A549 (cell line): ENCODE data around the gene ZBTB20. TPM values are rescaled to one million over a fixed set of nuclear protein-coding genes. Genes with fewer than 3 reads are reported as not detected.

Experiments used
- ATAC-seq, 2 experiments: fragments of 200-7000 bp in 1 of 2; fragments of >200 bp in 1 of 2; cut with Nextera tagmentation in 1 of 2; cut with Tn5 transposase in 1 of 2; 3 replicates each; pipeline versions ENCODE4 v1.8.0 to v1.9.1; 2018 to 2020; ENCODE audit warnings: mild to moderate bottlenecking in 1 of 2, moderate library complexity in 1 of 2
- CTCF ChIA-PET: fragments of 300-600 bp; sonication (Branson Sonifier 250); formaldehyde crosslinking; extraction: SDS; loops from one replicate; lab custom pipeline; 2021; ENCODE audit warnings: antibody characterized with exemption, inconsistent platforms; lab: Yijun Ruan, JAX
- POLR2A ChIA-PET: fragments of 350-600 bp; formaldehyde crosslinking; extraction: SDS; loops from one replicate; lab custom pipeline; 2021; ENCODE audit warnings: antibody characterized with exemption, inconsistent platforms; lab: Yijun Ruan, JAX
- DNase-seq, 2 experiments: peaks; one replicate each; pipeline versions ENCODE4 v3.0.0 to v3.0.0-alpha.2; 2011 to 2016; ENCODE audit warnings: low read depth in 1 of 2, low spot score in 1 of 2
- FAIRE-seq: peaks from 2 replicates; lab custom pipeline; 2011; peaks lifted over from hg19 to GRCh38; lab: Jason Lieb, UNC
- H3K27ac ChIP-seq, 2 experiments: fragments of >200 bp; sonication (Bioruptor Twin); formaldehyde crosslinking; 3 replicates each; pipeline ENCODE4 v1.5.1; 2016 to 2017
- H3K4me1 ChIP-seq: fragments of >200 bp; sonication (Bioruptor Twin); formaldehyde crosslinking; 3 replicates; pipeline ENCODE4 v1.6.1; 2016
- H3K4me2 ChIP-seq: fragments of >200 bp; sonication (Bioruptor Twin); formaldehyde crosslinking; 3 replicates; pipeline ENCODE4 v1.6.1; 2016
- H3K4me3 ChIP-seq: fragments of >200 bp; sonication (Bioruptor Twin); formaldehyde crosslinking; 3 replicates; pipeline ENCODE4 v1.5.1; 2016
- H3K9me3 ChIP-seq: fragments of >200 bp; sonication (Bioruptor Twin); formaldehyde crosslinking; 3 replicates; pipeline ENCODE4 v1.6.1; 2016
- CBX2 ChIP-seq: fragments of 200-600 bp; sonication (generic); IDR thresholded peaks from 2 replicates; pipeline ENCODE4 v1.6.1; 2016; ENCODE audit warnings: low read depth, mild to moderate bottlenecking, borderline replicate concordance
- CEBPB ChIP-seq, 2 experiments: fragments of >200 bp in 1 of 2; sonication (Bioruptor Twin) in 1 of 2; formaldehyde crosslinking in 1 of 2; IDR thresholded peaks; 2 replicates each; pipeline ENCODE4 v1.6.1; 2012 to 2016
- CHD2 ChIP-seq: fragments of 150-350 bp; IDR thresholded peaks from 2 replicates; pipeline ENCODE4 v1.6.1; 2014; ENCODE audit warnings: low read length; ENCODE audit not compliant: partially characterized antibody
- CHD4 ChIP-seq: fragments of 200-600 bp; sonication (generic); IDR thresholded peaks from 2 replicates; pipeline ENCODE4 v1.6.1; 2016; ENCODE audit warnings: antibody characterized with exemption, mild to moderate bottlenecking, borderline replicate concordance
- ESRRA ChIP-seq: fragments of 150-350 bp; IDR thresholded peaks from 2 replicates; pipeline ENCODE4 v1.6.1; 2014; ENCODE audit warnings: mild to moderate bottlenecking, low read length, borderline replicate concordance
- FOXS1 ChIP-seq: fragments of 250-450 bp; sonication (Bioruptor Pico); IDR thresholded peaks from 2 replicates; pipeline ENCODE4 v1.5.0; 2020; ENCODE audit warnings: mild to moderate bottlenecking, moderate library complexity
- GATA3 ChIP-seq: IDR thresholded peaks from 2 replicates; pipeline ENCODE4 v1.6.1; 2012; ENCODE audit warnings: borderline replicate concordance
- HOXB13 ChIP-seq: fragments of 250-450 bp; sonication (Bioruptor Pico); IDR thresholded peaks from 2 replicates; pipeline ENCODE4 v1.5.0; 2020; ENCODE audit warnings: low read depth, mild to moderate bottlenecking, moderate library complexity
- HOXB5 ChIP-seq: fragments of 250-450 bp; sonication (Bioruptor Pico); IDR thresholded peaks from 2 replicates; pipeline ENCODE4 v1.5.0; 2020; ENCODE audit warnings: mild to moderate bottlenecking, moderate library complexity
- JUN ChIP-seq, 2 experiments: fragments of >200 bp; sonication (Bioruptor Twin); formaldehyde crosslinking; IDR thresholded peaks; 2 replicates in 1 of 2; 3 replicates in 1 of 2; pipeline ENCODE4 v1.6.1; 2016 to 2017
- JUNB ChIP-seq: fragments of >200 bp; sonication (Bioruptor Twin); formaldehyde crosslinking; IDR thresholded peaks from 2 replicates; pipeline ENCODE4 v1.6.1; 2016
- KDM1A ChIP-seq: fragments of 200-600 bp; sonication (generic); IDR thresholded peaks from 2 replicates; pipeline ENCODE4 v1.6.1; 2016; ENCODE audit warnings: low read depth, mild to moderate bottlenecking
- MAFK ChIP-seq: fragments of 450-650 bp; IDR thresholded peaks from 2 replicates; pipeline ENCODE4 v1.6.1; 2014; ENCODE audit not compliant: partially characterized antibody
- NPAS2 ChIP-seq: fragments of 250-450 bp; sonication (Bioruptor Pico); IDR thresholded peaks from 2 replicates; pipeline ENCODE4 v1.8.0; 2022; ENCODE audit warnings: mild to moderate bottlenecking, moderate library complexity, borderline replicate concordance
- NR3C1 ChIP-seq: fragments of >200 bp; sonication (Bioruptor Twin); formaldehyde crosslinking; IDR thresholded peaks from 3 replicates; pipeline ENCODE4 v1.6.1; 2017
- POLR2A ChIP-seq: IDR thresholded peaks from 2 replicates; pipeline ENCODE4 v1.6.1; 2012; ENCODE audit warnings: mild to moderate bottlenecking, low read length
- POLR2AphosphoS2 ChIP-seq: conservative IDR thresholded peaks from 2 replicates; pipeline ENCODE4 v1.6.1; 2012; ENCODE audit warnings: low read length, improper control_type of control experiment, inconsistent platforms
- RFX5 ChIP-seq: fragments of 450-650 bp; IDR thresholded peaks from 2 replicates; pipeline ENCODE4 v1.7.1; 2014; ENCODE audit warnings: antibody characterized with exemption, mild to moderate bottlenecking, moderate library complexity
- TFCP2L1 ChIP-seq: fragments of 250-450 bp; sonication (Bioruptor Pico); IDR thresholded peaks from 2 replicates; pipeline ENCODE4 v1.5.0; 2021; ENCODE audit warnings: mild to moderate bottlenecking
- ZC3H11A ChIP-seq: fragments of 450-650 bp; IDR thresholded peaks from 2 replicates; pipeline ENCODE4 v1.6.1; 2014; ENCODE audit warnings: antibody characterized with exemption, mild to moderate bottlenecking
- WGBS: methylation state at CpG from one replicate; pipeline ENCODE4 v1.1.6; 2017; ENCODE audit errors: missing lambda C conversion rate; 5-methylcytosine and 5-hydroxymethylcytosine counted together
- polyA plus RNA-seq, 4 experiments: library from polyadenylated mRNA; depleted of rRNA in 3 of 4; stranded (reverse); fragments of >200 nt; fragmentation: RNase III in 1 of 4; extraction: RNeasy Plus Mini Kit Qiagen cat#74134 plus additional on column Dnase treatment in 1 of 4; gene quantifications; 2 replicates in 3 of 4; 3 replicates in 1 of 4; pipeline ENCODE4 v1.2.3, GENCODE V29; 2011 to 2017
- TF ChIP-seq, protein P1 (sequence below): fragments of >200 bp; sonication (Bioruptor Twin); formaldehyde crosslinking; IDR thresholded peaks from 3 replicates; pipeline ENCODE4 v1.6.1; 2016
- TF ChIP-seq, protein P2 (sequence below): IDR thresholded peaks from 2 replicates; pipeline ENCODE4 v1.6.1; 2012; ENCODE audit warnings: low read depth, borderline replicate concordance
- TF ChIP-seq, protein P3 (sequence below): fragments of 200-600 bp; sonication (generic); IDR thresholded peaks from 2 replicates; pipeline ENCODE4 v1.6.1; 2016; ENCODE audit warnings: antibody characterized with exemption, mild to moderate bottlenecking, moderate library complexity
- TF ChIP-seq, protein P4 (sequence below): fragments of >200 bp; sonication (Bioruptor Twin); formaldehyde crosslinking; IDR thresholded peaks from 2 replicates; pipeline ENCODE4 v1.6.1; 2016
- TF ChIP-seq, protein P5 (sequence below): fragments of 450-650 bp; IDR thresholded peaks from 2 replicates; pipeline ENCODE4 v1.6.1; 2014; ENCODE audit warnings: antibody characterized with exemption

Gene ZBTB20
- polyA plus RNA-seq, 2 of the 4 experiments (the other 2 are of a cell fraction) = 0.85 to 5.0 TPM

DNA sequence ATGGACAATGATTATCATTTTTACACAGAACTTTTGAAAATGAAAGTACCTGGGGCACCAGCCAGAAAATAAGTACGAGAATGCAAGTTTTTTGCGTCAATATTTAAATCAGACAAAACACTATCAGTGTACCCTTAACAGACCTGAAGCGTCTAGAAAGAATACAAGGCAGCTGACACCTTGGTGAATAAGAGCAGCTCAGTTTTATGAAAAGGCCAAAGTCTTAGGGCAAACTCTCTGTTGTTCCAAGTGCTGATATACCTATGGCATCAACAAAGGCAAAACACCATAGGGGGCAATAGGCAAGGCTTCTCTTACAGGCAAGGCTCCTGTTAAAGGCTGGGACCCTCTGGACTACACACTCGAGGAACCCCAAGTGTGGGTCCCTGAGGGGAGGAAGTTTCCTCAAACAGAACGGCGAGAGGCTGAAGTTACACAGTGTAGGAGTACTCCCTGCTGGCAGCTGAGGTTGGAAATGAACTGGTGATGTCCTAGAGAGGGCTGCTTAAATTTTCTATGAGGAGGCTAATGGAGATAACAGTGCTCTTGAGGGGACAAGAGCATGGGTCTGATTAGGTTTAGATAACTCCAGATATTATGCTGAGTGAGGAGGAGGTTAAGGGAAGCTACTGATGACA lies 562.2 kb downstream of the ZBTB20 start:
- Histone ChIP-seq H3K9me3 (no peaks in the 10 kb centered on the region), H3K4me1 (no peaks in the 10 kb centered on the region), H3K27ac (no peak overlapping the region), H3K4me2 (no peak overlapping the region), H3K4me3 (no peak overlapping the region)
- ATAC-seq (peak; percentile 64 to 65; a peak in 4 of 6 replicates), DNase-seq (no peak), FAIRE-seq (no peak)
- TF ChIP-seq, protein P1, sequence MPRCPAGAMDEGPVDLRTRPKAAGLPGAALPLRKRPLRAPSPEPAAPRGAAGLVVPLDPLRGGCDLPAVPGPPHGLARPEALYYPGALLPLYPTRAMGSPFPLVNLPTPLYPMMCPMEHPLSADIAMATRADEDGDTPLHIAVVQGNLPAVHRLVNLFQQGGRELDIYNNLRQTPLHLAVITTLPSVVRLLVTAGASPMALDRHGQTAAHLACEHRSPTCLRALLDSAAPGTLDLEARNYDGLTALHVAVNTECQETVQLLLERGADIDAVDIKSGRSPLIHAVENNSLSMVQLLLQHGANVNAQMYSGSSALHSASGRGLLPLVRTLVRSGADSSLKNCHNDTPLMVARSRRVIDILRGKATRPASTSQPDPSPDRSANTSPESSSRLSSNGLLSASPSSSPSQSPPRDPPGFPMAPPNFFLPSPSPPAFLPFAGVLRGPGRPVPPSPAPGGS = no peak
- TF ChIP-seq CHD2 (no peak), HOXB13 (CRISPR knock-in tag) (no peak), ZC3H11A (no peak), RFX5 (no peak), FOXS1 (CRISPR knock-in tag) (no peak), CHD4 (no peak), JUNB (no peak), NPAS2 (CRISPR knock-in tag) (no peak), HOXB5 (CRISPR knock-in tag) (no peak), POLR2A (no peak), GATA3 (no peak)
- TF ChIP-seq, protein P2, sequence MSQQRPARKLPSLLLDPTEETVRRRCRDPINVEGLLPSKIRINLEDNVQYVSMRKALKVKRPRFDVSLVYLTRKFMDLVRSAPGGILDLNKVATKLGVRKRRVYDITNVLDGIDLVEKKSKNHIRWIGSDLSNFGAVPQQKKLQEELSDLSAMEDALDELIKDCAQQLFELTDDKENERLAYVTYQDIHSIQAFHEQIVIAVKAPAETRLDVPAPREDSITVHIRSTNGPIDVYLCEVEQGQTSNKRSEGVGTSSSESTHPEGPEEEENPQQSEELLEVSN = no peak
- TF ChIP-seq, protein P3, sequence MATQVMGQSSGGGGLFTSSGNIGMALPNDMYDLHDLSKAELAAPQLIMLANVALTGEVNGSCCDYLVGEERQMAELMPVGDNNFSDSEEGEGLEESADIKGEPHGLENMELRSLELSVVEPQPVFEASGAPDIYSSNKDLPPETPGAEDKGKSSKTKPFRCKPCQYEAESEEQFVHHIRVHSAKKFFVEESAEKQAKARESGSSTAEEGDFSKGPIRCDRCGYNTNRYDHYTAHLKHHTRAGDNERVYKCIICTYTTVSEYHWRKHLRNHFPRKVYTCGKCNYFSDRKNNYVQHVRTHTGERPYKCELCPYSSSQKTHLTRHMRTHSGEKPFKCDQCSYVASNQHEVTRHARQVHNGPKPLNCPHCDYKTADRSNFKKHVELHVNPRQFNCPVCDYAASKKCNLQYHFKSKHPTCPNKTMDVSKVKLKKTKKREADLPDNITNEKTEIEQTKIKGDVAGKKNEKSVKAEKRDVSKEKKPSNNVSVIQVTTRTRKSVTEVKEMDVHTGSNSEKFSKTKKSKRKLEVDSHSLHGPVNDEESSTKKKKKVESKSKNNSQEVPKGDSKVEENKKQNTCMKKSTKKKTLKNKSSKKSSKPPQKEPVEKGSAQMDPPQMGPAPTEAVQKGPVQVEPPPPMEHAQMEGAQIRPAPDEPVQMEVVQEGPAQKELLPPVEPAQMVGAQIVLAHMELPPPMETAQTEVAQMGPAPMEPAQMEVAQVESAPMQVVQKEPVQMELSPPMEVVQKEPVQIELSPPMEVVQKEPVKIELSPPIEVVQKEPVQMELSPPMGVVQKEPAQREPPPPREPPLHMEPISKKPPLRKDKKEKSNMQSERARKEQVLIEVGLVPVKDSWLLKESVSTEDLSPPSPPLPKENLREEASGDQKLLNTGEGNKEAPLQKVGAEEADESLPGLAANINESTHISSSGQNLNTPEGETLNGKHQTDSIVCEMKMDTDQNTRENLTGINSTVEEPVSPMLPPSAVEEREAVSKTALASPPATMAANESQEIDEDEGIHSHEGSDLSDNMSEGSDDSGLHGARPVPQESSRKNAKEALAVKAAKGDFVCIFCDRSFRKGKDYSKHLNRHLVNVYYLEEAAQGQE = no peak
- TF ChIP-seq, protein P4, sequence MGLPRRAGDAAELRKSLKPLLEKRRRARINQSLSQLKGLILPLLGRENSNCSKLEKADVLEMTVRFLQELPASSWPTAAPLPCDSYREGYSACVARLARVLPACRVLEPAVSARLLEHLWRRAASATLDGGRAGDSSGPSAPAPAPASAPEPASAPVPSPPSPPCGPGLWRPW = no peak
- TF ChIP-seq, protein P5, sequence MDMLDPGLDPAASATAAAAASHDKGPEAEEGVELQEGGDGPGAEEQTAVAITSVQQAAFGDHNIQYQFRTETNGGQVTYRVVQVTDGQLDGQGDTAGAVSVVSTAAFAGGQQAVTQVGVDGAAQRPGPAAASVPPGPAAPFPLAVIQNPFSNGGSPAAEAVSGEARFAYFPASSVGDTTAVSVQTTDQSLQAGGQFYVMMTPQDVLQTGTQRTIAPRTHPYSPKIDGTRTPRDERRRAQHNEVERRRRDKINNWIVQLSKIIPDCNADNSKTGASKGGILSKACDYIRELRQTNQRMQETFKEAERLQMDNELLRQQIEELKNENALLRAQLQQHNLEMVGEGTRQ = no peak
- WGBS = 95% methylated on average over 6 of the region's 6 CpGs
- POLR2A ChIA-PET = no interaction called here
- CTCF ChIA-PET = interaction anchor here (0.6 to 1.2 kb wide), 2 partner anchors 17 to 49 kb away, joined by 3 to 4 read pairs; no protein-coding TSS in a partner anchor

DNA sequence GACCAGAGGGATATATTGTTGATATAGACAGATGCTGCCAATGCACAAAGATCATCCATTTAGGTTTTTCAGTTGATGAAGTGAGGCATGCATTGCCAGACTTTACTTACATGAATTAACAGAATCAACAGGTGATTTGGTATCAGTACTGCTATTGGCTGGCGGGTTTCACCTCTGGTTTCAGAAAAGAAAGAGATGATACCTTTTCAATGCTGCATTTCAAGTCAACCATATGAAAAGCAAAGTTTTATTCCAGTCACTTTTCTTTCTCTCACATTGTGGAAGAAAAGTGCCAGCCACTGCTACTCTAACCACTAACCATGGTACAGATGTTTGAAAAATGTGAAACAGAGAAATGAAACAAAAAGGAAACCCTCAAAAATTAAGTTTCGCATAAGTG lies 564.2 kb downstream of the ZBTB20 start:
- no peak for FAIRE-seq
- TF ChIP-seq CEBPB (IDR thresholded peaks at IDR 0.05) = no peak
- TF ChIP-seq POLR2AphosphoS2 = no peak
- no peak for TF ChIP-seq CBX2
- TF ChIP-seq NR3C1 = no peak
- TF ChIP-seq KDM1A = no peak
- TF ChIP-seq ESRRA = no peak
- no peak for TF ChIP-seq JUNB
- no peak for TF ChIP-seq TFCP2L1 (CRISPR knock-in tag)
- no peak for TF ChIP-seq JUN (IDR thresholded peaks at IDR 0.05)
- TF ChIP-seq MAFK = no peak
- TF ChIP-seq, protein P2 = no peak
- TF ChIP-seq ZC3H11A = no peak
- no peak overlapping the region for H3K4me2 ChIP-seq
- no peaks in the 10 kb centered on the region for H3K4me1 ChIP-seq
- H3K27ac ChIP-seq = no peak overlapping the region
- POLR2A ChIA-PET = no interaction called here
- CTCF ChIA-PET = no interaction called here
- no peak for DNase-seq
- 97% methylated on average over 2 of the region's 2 CpGs for WGBS
- ATAC-seq = no peak
- no peak overlapping the region for H3K4me3 ChIP-seq
- no peaks in the 10 kb centered on the region for H3K9me3 ChIP-seq
